ENCODE measurements around the gene HEMGN. TPM values are rescaled to one million over a fixed set of nuclear protein-coding genes. Genes with fewer than 3 reads are reported as not detected.

Gene HEMGN
- total and polyA plus RNA-seq, 2 donors (not counting 1 experiment from before 2014, with no cell fraction given), result 0.06 TPM; not detected in 1

DNA sequence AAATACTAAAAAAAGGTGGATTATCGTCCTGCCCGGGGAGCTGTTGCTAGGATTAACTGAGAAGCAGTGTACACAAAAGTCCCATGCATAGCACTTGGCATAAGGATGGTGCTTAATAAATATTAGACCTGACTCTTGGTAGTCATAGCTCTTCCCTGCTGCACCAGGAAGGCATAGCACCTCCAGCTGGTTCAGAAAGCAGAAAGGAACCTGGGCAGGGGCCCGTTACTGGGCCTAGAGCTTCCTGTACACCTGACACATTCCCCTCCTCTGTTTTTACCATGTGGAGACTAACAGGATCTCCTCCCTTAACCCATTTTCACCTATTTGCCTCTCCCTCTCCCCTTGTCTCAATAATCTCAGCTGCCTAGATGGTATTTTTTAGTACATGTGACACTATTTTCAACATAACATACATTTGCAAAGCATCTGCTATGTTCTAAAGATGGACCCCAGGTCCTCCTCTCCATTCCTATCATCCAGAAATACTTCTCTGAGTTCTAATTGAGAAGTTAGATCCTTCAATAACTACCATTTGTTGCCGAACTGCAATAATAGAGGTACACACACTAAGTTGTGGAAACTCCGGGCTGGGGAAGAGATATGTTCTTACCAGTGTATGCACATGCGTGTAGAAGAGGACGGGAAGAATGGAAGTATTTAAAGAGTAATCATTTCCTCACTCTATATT lies 42.0 kb upstream of the HEMGN start:
- TF ChIP-seq, protein P1, sequence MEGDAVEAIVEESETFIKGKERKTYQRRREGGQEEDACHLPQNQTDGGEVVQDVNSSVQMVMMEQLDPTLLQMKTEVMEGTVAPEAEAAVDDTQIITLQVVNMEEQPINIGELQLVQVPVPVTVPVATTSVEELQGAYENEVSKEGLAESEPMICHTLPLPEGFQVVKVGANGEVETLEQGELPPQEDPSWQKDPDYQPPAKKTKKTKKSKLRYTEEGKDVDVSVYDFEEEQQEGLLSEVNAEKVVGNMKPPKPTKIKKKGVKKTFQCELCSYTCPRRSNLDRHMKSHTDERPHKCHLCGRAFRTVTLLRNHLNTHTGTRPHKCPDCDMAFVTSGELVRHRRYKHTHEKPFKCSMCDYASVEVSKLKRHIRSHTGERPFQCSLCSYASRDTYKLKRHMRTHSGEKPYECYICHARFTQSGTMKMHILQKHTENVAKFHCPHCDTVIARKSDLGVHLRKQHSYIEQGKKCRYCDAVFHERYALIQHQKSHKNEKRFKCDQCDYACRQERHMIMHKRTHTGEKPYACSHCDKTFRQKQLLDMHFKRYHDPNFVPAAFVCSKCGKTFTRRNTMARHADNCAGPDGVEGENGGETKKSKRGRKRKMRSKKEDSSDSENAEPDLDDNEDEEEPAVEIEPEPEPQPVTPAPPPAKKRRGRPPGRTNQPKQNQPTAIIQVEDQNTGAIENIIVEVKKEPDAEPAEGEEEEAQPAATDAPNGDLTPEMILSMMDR (IDR thresholded peaks at IDR 0.05), result no peak
- no peak for TF ChIP-seq EZH2 (IDR thresholded peaks at IDR 0.05; ENCODE audit: borderline replicate concordance, insufficient read depth, low read depth, low read length, poor library complexity, severe bottlenecking)
- Mint-ChIP-seq H3K4me1 (peaks cover 9% of the 10 kb centered on the region), H3K9me3 (ENCODE audit: insufficient read depth) (peaks cover 3% of the 10 kb centered on the region), H3K27ac (no peak overlapping the region), H3K27me3 (peaks cover 3% of the 10 kb centered on the region), H3K4me3 (no peak overlapping the region)
- peaks cover 0 to 9% of the 10 kb centered on the region in 2 donors for H3K4me1 ChIP-seq (ENCODE audit: control insufficient read depth in 2 of 2, insufficient read depth in 2 of 2, low read length in 2 of 2)
- WGBS (ENCODE audit: insufficient coverage), result 75% methylated on average over 3 of the region's 7 CpGs
- no peak for DNase-seq
- no peak overlapping the region for H3K27ac ChIP-seq (ENCODE audit: low read length in 2 of 2)
- ChIA-PET POLR2A (no interaction called here), CTCF (interaction anchor here (1.7 to 1.8 kb wide), 2 partner anchors 54 to 58 kb away, joined by 3 to 9 read pairs; partner anchors contain the start of gene TRMO)
- H2AFZ ChIP-seq (ENCODE audit: insufficient read depth, low read depth, low read length, poor library complexity, severe bottlenecking), result no peak overlapping the region
- H3K9ac ChIP-seq (ENCODE audit: low read length), result no peak overlapping the region
- no peaks in the 10 kb centered on the region for H3K9me3 ChIP-seq (ENCODE audit: control extremely low read depth in 1 of 3, control insufficient read depth in 2 of 3, insufficient read depth in 1 of 3, low read length in 2 of 3)
- no peak overlapping the region for H3K4me3 ChIP-seq (ENCODE audit: control extremely low read depth in 1 of 5, extremely low read depth in 1 of 5, insufficient read depth in 1 of 5, low read depth in 2 of 5, low read length in 4 of 5)
- no peaks in the 10 kb centered on the region for H4K20me1 ChIP-seq (ENCODE audit: control insufficient read depth, insufficient read depth, low read length, poor library complexity, severe bottlenecking)
- peaks cover 2% of the 10 kb centered on the region for H3K79me2 ChIP-seq (ENCODE audit: control insufficient read depth, insufficient read depth, low read length)
- H3K27me3 ChIP-seq (replicated peaks in 1 of 4; ENCODE audit: control extremely low read depth in 1 of 4, control insufficient read depth in 3 of 4, insufficient read depth in 4 of 4, low read length in 3 of 4), result no peaks in the 10 kb centered on the region
- intact Hi-C loops (cut with micrococcal nuclease), result loop anchor here (5.0 to 10.0 kb wide), 4 partner anchors 122 to 1565 kb away; partner anchors contain the start of genes TDRD7, XPA and ZNF367
- no peaks in the 10 kb centered on the region for H3K36me3 ChIP-seq (replicated peaks in 1 of 2; ENCODE audit: control extremely low read depth in 1 of 2, control insufficient read depth in 1 of 2, extremely low read depth in 1 of 2, insufficient read depth in 2 of 2, low read length in 1 of 2)
- ATAC-seq (ENCODE audit: low read depth), result no peak
- no peak overlapping the region for H3K4me2 ChIP-seq (replicated peaks; ENCODE audit: low read depth, low read length, poor library complexity, severe bottlenecking)
